GM18519 (cell line): Measurements from ENCODE around the gene NTM.

Experiments
- ATAC-seq: cut with Tn5 transposase; IDR thresholded peaks from one replicate; pipeline ENCODE4 v1.9.1; 2021; ENCODE audit warnings: mild to moderate bottlenecking, moderate library complexity; ENCODE audit not compliant: unreplicated experiment, low FRiP score

NTM gene

GRCh38 chr11:132196928-132197327 is 826.5 kb downstream of the NTM start:
- no peak for ATAC-seq

- no peak for ATAC-seq
Observed at GRCh38 chr11:132200353-132200936, 830.0 kb downstream of the NTM start.

- no peak for ATAC-seq
Observed at GRCh38 chr11:132202621-132203020, 832.2 kb downstream of the NTM start.

GRCh38 chr11:132205006-132205405 is 834.6 kb downstream of the NTM start:
- ATAC-seq: no peak

- ATAC-seq: no peak
Observed at GRCh38 chr11:132205496-132205895, 835.1 kb downstream of the NTM start.

- ATAC-seq: no peak
Observed at GRCh38 chr11:132206993-132207392, 836.6 kb downstream of the NTM start.

GRCh38 chr11:132208477-132209055 is 838.2 kb downstream of the NTM start:
- ATAC-seq: no peak

GRCh38 chr11:132211479-132211878 is 841.1 kb downstream of the NTM start:
- ATAC-seq: no peak

GRCh38 chr11:132217856-132218255 is 847.4 kb downstream of the NTM start:
- ATAC-seq: no peak

GRCh38 chr11:132220474-132220873 is 850.1 kb downstream of the NTM start:
- ATAC-seq: no peak

GRCh38 chr11:132222345-132222744 is 851.9 kb downstream of the NTM start:
- no peak for ATAC-seq

- no peak for ATAC-seq
Observed at GRCh38 chr11:132226522-132226921, 856.1 kb downstream of the NTM start.

GRCh38 chr11:132228746-132229325 is 858.4 kb downstream of the NTM start:
- no peak for ATAC-seq

- ATAC-seq: no peak
Observed at GRCh38 chr11:132231656-132232347, 861.4 kb downstream of the NTM start.

GRCh38 chr11:132234878-132235277 is 864.5 kb downstream of the NTM start:
- ATAC-seq: no peak

GRCh38 chr11:132237781-132238180 is 867.4 kb downstream of the NTM start:
- no peak for ATAC-seq

GRCh38 chr11:132238331-132238866 is 868.0 kb downstream of the NTM start:
- no peak for ATAC-seq

GRCh38 chr11:132240374-132240773 is 870.0 kb downstream of the NTM start:
- ATAC-seq: no peak

GRCh38 chr11:132242632-132243031 is 872.2 kb downstream of the NTM start:
- ATAC-seq: no peak

- ATAC-seq: no peak
Observed at GRCh38 chr11:132244846-132245245, 874.4 kb downstream of the NTM start.
